Trophoblast cell (in vitro differentiated cells and primary cell): ENCODE measurements around the gene FTL.

Source experiments
- DNase-seq, 2 donors: peaks; one replicate each; pipeline ENCODE4 v3.0.0-alpha.2; 2016
- H2AFZ ChIP-seq: 2 replicates; pipeline ENCODE4 v1.6.1; 2013; ENCODE audit warnings: low read length, moderate library complexity, mild to moderate bottlenecking; ENCODE audit not compliant: insufficient read depth, poor library complexity
- H2AK5ac ChIP-seq: 2 replicates; pipeline ENCODE4 v1.6.1; 2013; ENCODE audit warnings: mild to moderate bottlenecking, low read length
- H2BK120ac ChIP-seq: 2 replicates; pipeline ENCODE4 v1.6.1; 2013; ENCODE audit warnings: low read length, mild to moderate bottlenecking, moderate library complexity; ENCODE audit not compliant: insufficient read depth, poor library complexity
- H2BK12ac ChIP-seq: 2 replicates; pipeline ENCODE4 v1.6.1; 2013; ENCODE audit warnings: mild to moderate bottlenecking, low read length, moderate library complexity
- H2BK5ac ChIP-seq: 2 replicates; pipeline ENCODE4 v1.6.1; 2013; ENCODE audit warnings: low read length, low read depth, moderate library complexity, mild to moderate bottlenecking; ENCODE audit not compliant: poor library complexity
- H3K14ac ChIP-seq: 2 replicates; pipeline ENCODE4 v1.6.1; 2013; ENCODE audit warnings: mild to moderate bottlenecking, low read length
- H3K18ac ChIP-seq: 2 replicates; pipeline ENCODE4 v1.6.1; 2013; ENCODE audit warnings: mild to moderate bottlenecking, low read length
- H3K23ac ChIP-seq: 2 replicates; pipeline ENCODE4 v1.6.1; 2013; ENCODE audit warnings: low read length
- H3K27ac ChIP-seq: 2 replicates; pipeline ENCODE4 v1.5.1; 2013; ENCODE audit warnings: low read depth, mild to moderate bottlenecking, inconsistent platforms, low read length, moderate library complexity
- H3K27me3 ChIP-seq: 2 replicates; pipeline ENCODE4 v1.6.1; 2013; ENCODE audit warnings: inconsistent platforms, mild to moderate bottlenecking, low read length, moderate library complexity; ENCODE audit not compliant: insufficient read depth
- H3K36me3 ChIP-seq, 2 experiments: 1 replicate in 1 of 2; 2 replicates in 1 of 2; pipeline ENCODE4 v1.6.1; 2013; ENCODE audit warnings: low read length in 2 of 2, mild to moderate bottlenecking in 2 of 2, moderate library complexity in 1 of 2; ENCODE audit not compliant: insufficient read depth in 2 of 2, control insufficient read depth in 1 of 2
- H3K4ac ChIP-seq: 2 replicates; pipeline ENCODE4 v1.6.1; 2013; ENCODE audit warnings: low read depth, mild to moderate bottlenecking, low read length, moderate library complexity
- H3K4me1 ChIP-seq, 2 experiments: 1 replicate in 1 of 2; 2 replicates in 1 of 2; pipeline ENCODE4 v1.6.1; 2013; ENCODE audit warnings: low read length in 2 of 2, mild to moderate bottlenecking in 2 of 2, moderate library complexity in 1 of 2; ENCODE audit not compliant: insufficient read depth in 2 of 2, control insufficient read depth in 1 of 2
- H3K4me2 ChIP-seq: 2 replicates; pipeline ENCODE4 v1.6.1; 2013; ENCODE audit warnings: inconsistent platforms, mild to moderate bottlenecking, low read length, moderate library complexity
- H3K4me3 ChIP-seq: 2 replicates; pipeline ENCODE4 v1.5.1; 2013; ENCODE audit warnings: mild to moderate bottlenecking, low read depth, low read length, inconsistent platforms
- H3K79me1 ChIP-seq: one replicate; pipeline ENCODE4 v1.6.1; 2013; ENCODE audit warnings: low read length
- H3K79me2 ChIP-seq: 2 replicates; pipeline ENCODE4 v1.6.1; 2013; ENCODE audit warnings: low read length, mild to moderate bottlenecking; ENCODE audit not compliant: control insufficient read depth, insufficient read depth, poor library complexity
- H3K9ac ChIP-seq: 2 replicates; pipeline ENCODE4 v1.6.1; 2013; ENCODE audit warnings: mild to moderate bottlenecking, low read length
- H3K9me3 ChIP-seq: 2 replicates; pipeline ENCODE4 v1.6.1; 2013; ENCODE audit warnings: low read depth, mild to moderate bottlenecking, control low read depth, inconsistent platforms, low read length; ENCODE audit not compliant: insufficient read depth
- H4K12ac ChIP-seq: 2 replicates; pipeline ENCODE4 v1.6.1; 2013; ENCODE audit warnings: low read depth, mild to moderate bottlenecking, low read length, moderate library complexity
- H4K8ac ChIP-seq: 2 replicates; pipeline ENCODE4 v1.6.1; 2013; ENCODE audit warnings: low read depth, mild to moderate bottlenecking, low read length, moderate library complexity
- H4K91ac ChIP-seq: one replicate; pipeline ENCODE4 v1.6.1; 2013; ENCODE audit warnings: low read depth, mild to moderate bottlenecking, low read length, moderate library complexity
- WGBS: extraction: QIAGEN DNeasy Blood & Tissue Kit; methylation state at CpG from one replicate; pipeline ENCODE4 v1.1.7; 2013; ENCODE audit warnings: missing lambda C conversion rate; ENCODE audit not compliant: insufficient read length, insufficient coverage; ENCODE audit errors: extremely low coverage; 5-methylcytosine and 5-hydroxymethylcytosine counted together

Gene FTL

DNA sequence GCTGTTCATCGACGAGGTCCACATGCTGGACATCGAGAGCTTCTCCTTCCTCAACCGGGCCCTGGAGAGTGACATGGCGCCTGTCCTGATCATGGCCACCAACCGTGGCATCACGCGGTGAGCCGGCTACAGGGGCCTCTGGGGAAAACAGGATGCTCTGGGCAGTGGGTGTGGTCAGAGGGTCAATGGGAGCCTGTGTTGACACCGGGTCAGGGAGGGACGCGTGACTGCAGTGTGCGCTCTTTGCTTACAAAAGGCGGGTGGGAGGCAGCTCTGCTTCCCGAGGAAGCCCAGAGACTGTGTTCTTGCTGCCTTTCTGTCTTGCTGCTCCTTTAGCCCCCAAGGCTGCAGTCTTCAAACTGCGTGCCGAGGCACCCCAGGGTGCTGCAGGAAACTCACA, 46.1 kb downstream of the FTL start:
- Histone ChIP-seq H3K14ac (no peak overlapping the region), H4K12ac (no peak overlapping the region), H2AFZ (no peak overlapping the region), H3K79me2 (no peaks in the 10 kb centered on the region), H3K4me3 (no peak overlapping the region), H2BK5ac (no peak overlapping the region), H3K23ac (no peak overlapping the region), H3K18ac (no peak overlapping the region), H2BK120ac (no peak overlapping the region), H2AK5ac (no peak overlapping the region), H4K8ac (no peak overlapping the region), H3K79me1 (peaks cover 8% of the 10 kb centered on the region), H3K9ac (no peak overlapping the region), H3K9me3 (peaks cover 3% of the 10 kb centered on the region), H3K27me3 (no peaks in the 10 kb centered on the region), H3K27ac (no peak overlapping the region), H3K4ac (no peak overlapping the region), H4K91ac (peak overlapping the region; percentile 42), H3K4me1 (no peaks in the 10 kb centered on the region), H2BK12ac (no peak overlapping the region), H3K4me2 (no peak overlapping the region), H3K36me3 (peaks cover 61 to 68% of the 10 kb centered on the region in 2 experiments)
- DNase-seq: no peak
- no CpG with 5 or more reads among the region's 17 CpGs for WGBS

DNA sequence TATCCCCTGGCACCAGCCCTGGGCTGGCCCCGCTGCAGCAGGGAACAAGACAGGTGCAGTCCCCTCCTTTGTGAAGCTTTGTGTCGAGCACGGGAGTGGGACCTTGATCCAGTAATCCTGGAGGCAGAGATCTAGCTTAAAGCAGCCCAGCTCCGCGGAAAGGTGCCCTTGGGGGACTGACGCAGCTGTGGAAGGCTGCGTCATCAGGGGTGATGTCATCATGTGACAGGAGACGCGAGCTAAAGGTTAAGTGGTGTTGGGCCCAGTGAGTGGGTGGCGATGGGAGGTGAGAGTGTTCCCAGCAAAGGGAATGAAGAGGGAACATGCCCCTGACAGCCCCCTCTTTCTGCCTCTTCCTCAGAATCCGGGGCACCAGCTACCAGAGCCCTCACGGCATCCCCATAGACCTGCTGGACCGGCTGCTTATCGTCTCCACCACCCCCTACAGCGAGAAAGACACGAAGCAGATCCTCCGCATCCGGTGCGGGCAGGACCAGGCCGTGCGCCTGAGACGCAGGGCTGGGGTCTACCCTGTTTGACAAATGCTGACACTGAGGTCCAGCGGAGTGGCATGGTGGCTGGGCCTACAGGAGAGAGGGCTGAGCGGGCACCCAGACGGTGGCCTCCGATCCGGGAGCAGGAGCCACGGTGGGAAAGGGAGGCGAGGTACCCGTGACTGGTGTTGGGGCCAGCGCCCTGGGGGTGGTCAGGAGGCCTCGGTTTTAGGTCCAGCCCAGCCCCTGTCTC, 49.2 kb downstream of the FTL start:
- H3K9ac ChIP-seq: no peak overlapping the region
- H3K4me2 ChIP-seq: no peak overlapping the region
- H3K4ac ChIP-seq: no peak overlapping the region
- peaks cover 5 to 11% of the 10 kb centered on the region in 2 experiments for H3K4me1 ChIP-seq
- H3K14ac ChIP-seq: peak overlapping the region; percentile 21
- H3K4me3 ChIP-seq: no peak overlapping the region
- WGBS: no CpG with 5 or more reads among the region's 32 CpGs
- no peak overlapping the region for H3K27ac ChIP-seq
- peaks cover 7% of the 10 kb centered on the region for H3K27me3 ChIP-seq
- H4K12ac ChIP-seq: no peak overlapping the region
- H4K91ac ChIP-seq: peak overlapping the region; percentile 81
- peak overlapping the region; percentile 35 for H2BK120ac ChIP-seq
- H2BK12ac ChIP-seq: no peak overlapping the region
- H4K8ac ChIP-seq: peak overlapping the region; percentile 8
- peaks cover 3% of the 10 kb centered on the region for H3K9me3 ChIP-seq
- peaks cover 51 to 56% of the 10 kb centered on the region in 2 experiments for H3K36me3 ChIP-seq
- no peak overlapping the region for H2BK5ac ChIP-seq
- H3K23ac ChIP-seq: no peak overlapping the region
- DNase-seq: peak; percentile 75 to 87
- H3K79me2 ChIP-seq: no peaks in the 10 kb centered on the region
- H2AK5ac ChIP-seq: no peak overlapping the region
- H2AFZ ChIP-seq: no peak overlapping the region
- H3K18ac ChIP-seq: no peak overlapping the region
- peaks cover 12% of the 10 kb centered on the region for H3K79me1 ChIP-seq

GRCh38 chr19:49014870-49015255, 49.8 kb downstream of the FTL start:
- peaks cover 3% of the 10 kb centered on the region for H3K9me3 ChIP-seq
- H3K4me1 ChIP-seq: peaks cover 5 to 11% of the 10 kb centered on the region in 2 experiments
- peaks cover 45 to 50% of the 10 kb centered on the region in 2 experiments for H3K36me3 ChIP-seq
- H3K27me3 ChIP-seq: peaks cover 7% of the 10 kb centered on the region
- no peak overlapping the region for H2BK5ac ChIP-seq
- H3K14ac ChIP-seq: peak overlapping the region; percentile 21
- no peak overlapping the region for H3K4me3 ChIP-seq
- no peaks in the 10 kb centered on the region for H3K79me2 ChIP-seq
- peak overlapping the region; percentile 44 for H2AK5ac ChIP-seq
- no peak overlapping the region for H3K23ac ChIP-seq
- no peak overlapping the region for H3K27ac ChIP-seq
- H3K9ac ChIP-seq: no peak overlapping the region
- peak overlapping the region; percentile 4 for H2BK120ac ChIP-seq
- H4K12ac ChIP-seq: no peak overlapping the region
- H3K4ac ChIP-seq: no peak overlapping the region
- H3K79me1 ChIP-seq: peaks cover 12% of the 10 kb centered on the region
- no peak for DNase-seq
- H3K18ac ChIP-seq: peak overlapping the region; percentile 12
- no peak overlapping the region for H3K4me2 ChIP-seq
- H2BK12ac ChIP-seq: no peak overlapping the region
- peak overlapping the region; percentile 81 for H4K91ac ChIP-seq
- no peak overlapping the region for H4K8ac ChIP-seq
- no CpG with 5 or more reads among the region's 18 CpGs for WGBS
- H2AFZ ChIP-seq: no peak overlapping the region

GRCh38 chr19:49016067-49016839, 51.1 kb downstream of the FTL start:
- H4K8ac ChIP-seq: no peak overlapping the region
- DNase-seq: no peak
- H3K79me1 ChIP-seq: peaks cover 12% of the 10 kb centered on the region
- no peak overlapping the region for H2AK5ac ChIP-seq
- no peak overlapping the region for H3K4me3 ChIP-seq
- H2AFZ ChIP-seq: no peak overlapping the region
- no peak overlapping the region for H4K91ac ChIP-seq
- no CpG with 5 or more reads among the region's 29 CpGs for WGBS
- H3K23ac ChIP-seq: no peak overlapping the region
- H3K27ac ChIP-seq: no peak overlapping the region
- peaks cover 5 to 11% of the 10 kb centered on the region in 2 experiments for H3K4me1 ChIP-seq
- no peak overlapping the region for H4K12ac ChIP-seq
- H3K18ac ChIP-seq: no peak overlapping the region
- peaks cover 4% of the 10 kb centered on the region for H3K9me3 ChIP-seq
- no peaks in the 10 kb centered on the region for H3K79me2 ChIP-seq
- no peak overlapping the region for H2BK120ac ChIP-seq
- no peak overlapping the region for H3K9ac ChIP-seq
- H3K36me3 ChIP-seq: peaks cover 33 to 39% of the 10 kb centered on the region in 2 experiments
- H3K4me2 ChIP-seq: no peak overlapping the region
- H3K14ac ChIP-seq: no peak overlapping the region
- peaks cover 7% of the 10 kb centered on the region for H3K27me3 ChIP-seq
- H2BK12ac ChIP-seq: no peak overlapping the region
- no peak overlapping the region for H3K4ac ChIP-seq
- H2BK5ac ChIP-seq: no peak overlapping the region
